ENCODE results near the gene PAPOLB.

DNA sequence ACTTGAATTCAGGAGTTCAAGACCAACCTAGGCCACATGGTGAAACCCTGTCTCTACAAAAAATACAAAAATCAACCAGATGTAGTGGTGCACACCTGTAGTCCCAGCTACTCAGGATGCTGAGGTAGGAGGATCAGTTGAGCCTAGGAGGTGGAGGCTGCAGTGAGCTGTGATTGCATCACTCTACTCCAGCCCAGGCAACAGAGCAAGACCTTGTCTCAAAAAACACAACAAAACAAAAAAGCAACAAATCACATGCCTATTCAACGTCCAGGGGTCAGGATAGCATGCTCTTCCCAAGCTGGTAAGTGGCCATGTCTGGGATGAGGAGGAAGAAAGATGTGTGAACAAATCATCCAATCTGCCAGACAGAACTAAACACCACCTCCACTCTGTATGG, 27.9 kb upstream of the PAPOLB start:
- TF ChIP-seq, protein P1, sequence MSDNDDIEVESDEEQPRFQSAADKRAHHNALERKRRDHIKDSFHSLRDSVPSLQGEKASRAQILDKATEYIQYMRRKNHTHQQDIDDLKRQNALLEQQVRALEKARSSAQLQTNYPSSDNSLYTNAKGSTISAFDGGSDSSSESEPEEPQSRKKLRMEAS (CRISPR knock-in tag; IDR thresholded peaks at IDR 0.05) = no peak
- TF ChIP-seq, protein P2, sequence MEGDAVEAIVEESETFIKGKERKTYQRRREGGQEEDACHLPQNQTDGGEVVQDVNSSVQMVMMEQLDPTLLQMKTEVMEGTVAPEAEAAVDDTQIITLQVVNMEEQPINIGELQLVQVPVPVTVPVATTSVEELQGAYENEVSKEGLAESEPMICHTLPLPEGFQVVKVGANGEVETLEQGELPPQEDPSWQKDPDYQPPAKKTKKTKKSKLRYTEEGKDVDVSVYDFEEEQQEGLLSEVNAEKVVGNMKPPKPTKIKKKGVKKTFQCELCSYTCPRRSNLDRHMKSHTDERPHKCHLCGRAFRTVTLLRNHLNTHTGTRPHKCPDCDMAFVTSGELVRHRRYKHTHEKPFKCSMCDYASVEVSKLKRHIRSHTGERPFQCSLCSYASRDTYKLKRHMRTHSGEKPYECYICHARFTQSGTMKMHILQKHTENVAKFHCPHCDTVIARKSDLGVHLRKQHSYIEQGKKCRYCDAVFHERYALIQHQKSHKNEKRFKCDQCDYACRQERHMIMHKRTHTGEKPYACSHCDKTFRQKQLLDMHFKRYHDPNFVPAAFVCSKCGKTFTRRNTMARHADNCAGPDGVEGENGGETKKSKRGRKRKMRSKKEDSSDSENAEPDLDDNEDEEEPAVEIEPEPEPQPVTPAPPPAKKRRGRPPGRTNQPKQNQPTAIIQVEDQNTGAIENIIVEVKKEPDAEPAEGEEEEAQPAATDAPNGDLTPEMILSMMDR (IDR thresholded peaks at IDR 0.05) = no peak
